ENCODE measurements around the gene POC1A. TPM values are rescaled to one million over a fixed set of nuclear protein-coding genes. Genes with fewer than 3 reads are reported as not detected.

POC1A gene
- total and polyA plus RNA-seq, 9 of the 15 experiments (the other 6 are each of a cell fraction or from before 2014, with no cell fraction given): 7.2 to 17.5 (median 12.1) TPM

GRCh38 chr3:52072471-52072870 is 81.8 kb downstream of the POC1A start:
- Histone ChIP-seq H4K20me1 (replicated peaks; ENCODE audit: control insufficient read depth, insufficient read depth, low read length) (no peaks in the 10 kb centered on the region), H3K9me1 (ENCODE audit: control insufficient read depth, insufficient read depth, low read length) (no peaks in the 10 kb centered on the region), H3K27ac (ENCODE audit: extremely low read depth, low read depth, low read length) (no peak overlapping the region), H2AFZ (ENCODE audit: low read depth, low read length) (no peak overlapping the region), H3K4me3 (no peak overlapping the region), H3K27me3 (ENCODE audit: control insufficient read depth in 2 of 2, insufficient read depth in 2 of 2, low read length in 2 of 2) (no peaks in the 10 kb centered on the region), H3K9ac (ENCODE audit: insufficient read depth in 1 of 2, low read depth in 2 of 2, low read length in 2 of 2) (no peak overlapping the region), H3K79me2 (ENCODE audit: control insufficient read depth, insufficient read depth, low read length) (no peaks in the 10 kb centered on the region), H3K4me1 (replicated peaks in 1 of 2; ENCODE audit: control insufficient read depth in 2 of 2, insufficient read depth in 2 of 2, low read length in 2 of 2) (peaks cover 2 to 17% of the 10 kb centered on the region in 2 experiments; a peak in 3 of 5 replicates), H3K4me2 (ENCODE audit: insufficient read depth, low read length) (no peak overlapping the region), H3K36me3 (ENCODE audit: control insufficient read depth, insufficient read depth, low read length) (peaks cover 13% of the 10 kb centered on the region; the same call in 2 of the 3 replicates), H3K9me3 (replicated peaks; ENCODE audit: control insufficient read depth, insufficient read depth, low read depth, low read length) (no peaks in the 10 kb centered on the region)
- in situ Hi-C loops (cut with MboI) (no loop called here), intact Hi-C loops (cut with micrococcal nuclease) (no loop called here)
- TF ChIP-seq ZNF133 (CRISPR knock-in tag; IDR thresholded peaks at IDR 0.05) (no peak), CCNT2 (IDR thresholded peaks at IDR 0.05; ENCODE audit: borderline replicate concordance, extremely low read depth, insufficient read length, low read depth, low read length) (no peak), TFAM (CRISPR knock-in tag; conservative IDR thresholded peaks at IDR 0.05) (no peak), ZC3H8 (IDR thresholded peaks at IDR 0.05) (no peak), BCL6 (CRISPR knock-in tag; IDR thresholded peaks at IDR 0.05) (no peak), TCF3 (CRISPR knock-in tag; IDR thresholded peaks at IDR 0.05) (no peak), RBBP5 (IDR thresholded peaks at IDR 0.05; ENCODE audit: borderline replicate concordance, insufficient read depth, low read length, poor library complexity, severe bottlenecking) (no peak), NCOA1 (IDR thresholded peaks at IDR 0.05; ENCODE audit: low read depth) (no peak), HMGN3 (IDR thresholded peaks at IDR 0.05; ENCODE audit: borderline replicate concordance, extremely low read depth, insufficient read length, low read depth, low read length) (no peak), RBM39 (optimal IDR thresholded peaks at IDR 0.05; ENCODE audit: low read depth, low read length) (no peak), BCOR (IDR thresholded peaks at IDR 0.05) (no peak), CBX8 (IDR thresholded peaks at IDR 0.05; ENCODE audit: borderline replicate concordance, extremely low read depth, low read depth, low read length, poor library complexity, severe bottlenecking) (no peak), KLF6 (CRISPR knock-in tag; IDR thresholded peaks at IDR 0.05; ENCODE audit: borderline replicate concordance) (no peak), MXI1 (IDR thresholded peaks at IDR 0.05; ENCODE audit: low read depth, low read length) (no peak), ERF (CRISPR knock-in tag; IDR thresholded peaks at IDR 0.05) (no peak), KLF1 (tag; IDR thresholded peaks at IDR 0.05) (no peak)
- no peak for DNase-seq (ENCODE audit: extremely low read depth in 1 of 4, low spot score in 3 of 4)
- 72% methylated on average over 8 of the region's 8 CpGs for WGBS (ENCODE audit: insufficient coverage, low coverage, missing lambda C conversion rate)
- CTCF ChIA-PET (ENCODE audit: low intra/inter-chr PET ratio): no interaction called here
- ATAC-seq: no peak
- POLR2A ChIA-PET: interaction anchor here (0.5 to 1.1 kb wide), 4 partner anchors 9 to 69 kb away, joined by 3 to 7 read pairs (median 4); no protein-coding TSS in a partner anchor
- FAIRE-seq: no peak
- no TSS peak for BruUV-seq (replicated peaks)

Measured in K562 (cell line).